GM18499 (cell line): ENCODE results near the gene ARHGAP35.
"Not testable (repeated sequence)": the region's sequence is repeated elsewhere in the genome, so short reads cannot be mapped to it uniquely, and the experiment has no call there.

Source experiments
- ATAC-seq: cut with Tn5 transposase; IDR thresholded peaks from one replicate; pipeline ENCODE4 v1.9.1; 2021; ENCODE audit warnings: moderate number of reproducible peaks; ENCODE audit not compliant: insufficient read depth, unreplicated experiment

Gene ARHGAP35

DNA sequence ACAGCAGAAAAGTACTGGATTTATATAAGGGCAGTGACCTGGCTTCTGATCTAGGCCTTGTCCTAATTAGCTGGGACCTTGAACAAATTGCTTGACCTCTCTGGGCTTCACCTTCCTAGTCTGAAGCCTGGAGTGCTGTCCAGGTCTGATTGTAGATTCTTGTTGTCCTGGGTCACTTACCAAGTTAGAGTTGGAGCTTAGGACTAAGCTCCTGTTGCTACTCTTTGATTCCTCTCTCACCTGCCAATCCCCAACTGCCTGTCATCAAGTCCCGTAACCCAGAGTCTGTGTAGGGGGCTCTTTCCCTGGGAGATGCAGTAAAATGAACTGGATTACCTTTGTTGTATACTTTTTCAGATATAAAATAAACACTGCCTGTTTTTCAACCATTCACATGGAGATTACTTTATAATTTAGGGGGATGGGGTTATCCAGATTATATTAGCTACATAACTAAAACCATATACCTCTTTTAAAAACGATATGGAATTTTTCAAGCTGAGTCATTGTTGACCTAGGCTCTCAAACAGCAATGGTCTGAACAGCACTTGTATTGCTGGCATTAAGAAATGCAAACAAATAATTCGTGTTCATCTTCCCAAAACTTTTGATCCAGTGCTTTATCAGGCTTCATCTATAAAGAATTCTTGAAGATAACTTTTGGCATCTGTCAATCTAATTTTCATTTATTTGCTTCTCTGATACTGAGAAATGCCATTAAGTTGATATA lies 5.8 kb downstream of the ARHGAP35 start:
- ATAC-seq: no peak

DNA sequence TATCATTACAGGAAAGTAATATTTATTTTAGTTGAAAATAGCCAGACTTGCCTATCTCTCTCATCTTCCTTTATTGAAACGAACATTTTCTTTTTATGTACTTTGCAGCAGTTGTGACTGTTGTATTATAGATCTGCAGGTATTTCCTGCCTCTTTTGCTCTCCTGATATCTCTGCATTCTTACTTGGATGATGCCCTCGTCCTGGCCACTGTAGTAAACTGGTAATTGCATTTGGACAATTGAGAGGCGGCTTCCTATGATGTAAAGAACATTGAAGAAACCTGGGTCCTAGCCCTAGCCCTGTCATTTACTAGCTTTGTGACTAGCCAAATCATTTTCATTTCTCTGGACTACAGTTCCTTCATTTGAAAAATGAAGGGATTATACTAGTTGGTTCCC lies 6.4 kb downstream of the ARHGAP35 start:
- no peak for ATAC-seq

DNA sequence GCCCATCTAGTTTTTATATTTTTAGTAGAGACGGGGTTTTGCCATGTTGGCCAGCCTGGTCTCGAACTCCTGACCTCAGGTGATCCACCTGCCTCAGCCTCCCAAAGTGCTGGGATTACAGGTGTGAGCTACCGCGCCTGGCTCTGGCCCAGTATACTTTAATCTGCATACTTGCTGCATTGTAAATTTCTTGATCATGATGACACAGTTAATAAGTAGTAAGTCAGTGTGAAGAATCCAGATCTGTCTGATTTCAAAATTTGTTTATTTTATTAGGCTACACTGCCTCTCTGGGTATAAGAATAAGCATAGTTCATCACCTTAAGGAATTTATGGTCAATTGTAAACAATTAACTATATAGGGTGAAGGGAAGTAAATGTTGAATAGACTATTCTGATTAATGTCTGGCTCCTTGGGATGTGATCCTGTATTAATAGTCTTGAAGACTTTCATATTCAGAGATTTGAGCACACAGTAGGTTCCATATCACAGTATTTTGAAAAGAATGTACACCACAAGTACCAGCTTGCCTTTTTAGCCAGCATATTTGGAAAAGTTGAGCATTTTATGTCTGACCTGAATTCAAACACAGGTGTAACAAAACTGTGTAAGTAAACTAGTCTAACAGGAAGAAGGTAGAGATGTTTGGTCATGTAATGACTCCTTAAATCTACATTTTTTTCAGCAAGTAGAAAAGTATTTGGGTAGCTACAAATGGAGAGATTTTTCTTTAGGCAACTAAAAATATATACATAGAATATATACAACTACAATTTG lies 7.4 kb downstream of the ARHGAP35 start:
- ATAC-seq: no peak

DNA sequence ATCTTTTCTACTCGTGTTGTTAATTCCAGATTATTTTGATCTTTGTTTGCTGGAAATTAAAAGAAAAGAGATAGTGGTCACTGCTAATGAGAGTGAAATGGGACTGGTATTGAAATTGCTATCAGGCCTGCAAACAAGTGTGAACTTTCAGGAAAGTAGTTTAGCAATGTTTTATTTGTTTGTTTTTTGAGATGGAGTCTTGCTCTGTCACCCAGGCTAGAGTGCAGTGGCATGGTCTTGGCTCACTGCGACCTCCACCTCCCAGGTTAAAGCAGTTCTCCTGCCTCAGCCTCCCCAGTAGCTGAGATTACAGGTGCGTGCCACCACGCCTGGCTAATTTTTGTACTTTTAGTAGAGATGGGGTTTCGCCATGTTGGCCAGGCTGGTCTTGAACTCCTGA lies 10.4 kb downstream of the ARHGAP35 start:
- not testable (repeated sequence) for ATAC-seq

DNA sequence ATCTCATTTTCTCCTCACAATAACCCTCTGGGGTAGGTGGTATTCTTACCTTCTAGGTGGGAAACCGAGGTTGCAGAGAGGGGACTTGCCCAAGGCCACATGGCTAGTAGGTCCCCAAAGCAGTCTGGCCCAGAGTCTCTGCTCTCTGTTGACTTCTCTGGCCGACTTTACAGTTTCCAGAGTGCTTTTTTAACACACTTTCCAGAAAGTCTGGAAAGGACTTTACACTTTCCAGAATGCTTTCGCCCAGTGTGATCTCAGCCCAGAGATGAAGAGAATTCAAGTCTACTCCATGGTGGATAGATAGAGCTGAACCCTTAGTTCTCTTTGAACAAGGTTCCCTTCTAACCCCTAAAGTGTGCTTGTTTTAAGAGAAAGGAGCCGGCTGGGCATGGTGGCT lies 12.2 kb downstream of the ARHGAP35 start:
- ATAC-seq: no peak

DNA sequence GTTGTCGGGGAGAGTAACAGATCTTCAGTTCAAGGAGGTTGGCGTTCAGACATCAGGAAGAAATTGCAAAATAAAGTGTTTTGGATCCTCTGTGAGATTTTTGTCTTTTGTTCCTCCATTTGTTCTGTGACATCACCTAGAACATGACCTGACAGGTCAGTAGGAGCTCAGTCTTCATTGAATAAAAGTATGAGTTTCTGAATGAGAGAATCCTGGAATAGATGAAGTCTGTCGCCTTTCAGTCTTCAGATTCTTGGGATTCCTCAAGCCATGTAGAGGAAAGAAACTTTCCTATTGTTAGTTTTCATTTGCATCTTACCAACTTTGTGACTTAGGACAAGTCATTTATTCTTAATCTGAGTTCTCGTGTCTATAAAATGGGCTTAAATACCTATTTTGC lies 14.4 kb downstream of the ARHGAP35 start:
- ATAC-seq: no peak

DNA sequence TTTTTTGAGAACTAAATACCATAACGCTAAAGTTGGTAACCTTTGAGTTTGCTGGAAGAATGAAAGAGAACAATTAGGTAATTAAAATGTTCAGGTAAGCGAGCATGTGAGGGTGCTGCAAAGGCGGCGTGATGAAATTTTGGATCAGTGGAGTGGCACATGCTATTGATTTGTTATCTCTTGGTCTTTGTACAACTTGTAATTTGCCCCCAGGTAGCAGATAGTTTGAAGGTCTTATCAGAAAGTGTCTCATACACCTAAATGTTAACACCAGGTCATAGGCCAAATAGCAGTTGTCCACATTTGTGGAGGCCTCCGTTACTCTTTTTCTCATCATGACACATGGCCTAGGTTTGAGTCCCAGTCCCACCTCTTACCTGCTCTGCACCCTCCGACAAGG lies 14.9 kb downstream of the ARHGAP35 start:
- ATAC-seq: no peak

DNA sequence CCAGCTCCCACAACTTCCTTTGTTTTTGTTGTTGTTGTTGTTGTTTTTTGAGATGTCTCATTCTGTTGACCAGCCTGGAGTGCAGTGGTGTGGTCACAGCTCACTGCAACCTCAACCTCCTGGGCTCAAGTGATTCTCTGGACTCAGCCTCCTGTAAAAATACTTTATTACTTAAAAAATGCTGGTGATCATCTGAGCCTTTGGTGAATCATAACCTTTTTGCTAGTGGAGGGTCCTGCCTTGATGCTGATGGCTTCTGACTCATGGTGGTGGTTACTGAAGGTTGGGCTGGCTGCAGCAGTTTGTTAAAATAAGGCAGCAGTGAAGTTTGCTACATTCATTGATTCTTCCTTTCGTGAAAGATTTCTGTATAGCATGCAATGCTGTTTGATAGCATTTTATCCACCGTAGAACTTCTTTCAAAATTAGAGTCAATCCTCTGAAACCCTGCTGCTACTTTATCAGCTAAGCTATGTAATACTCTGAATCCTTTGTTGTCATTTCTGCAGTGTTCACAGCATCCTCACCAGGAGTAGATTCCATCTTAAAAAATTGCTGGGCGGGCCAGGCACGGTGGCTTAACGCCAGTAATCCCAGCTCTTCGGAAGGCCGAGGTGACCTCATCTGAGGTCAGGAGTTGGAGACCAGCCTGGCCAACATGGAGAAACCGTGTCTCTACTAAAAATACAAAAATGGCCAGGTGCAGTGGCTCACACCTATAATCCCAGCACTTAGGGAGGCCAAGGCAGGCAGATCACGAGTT lies 18.0 kb downstream of the ARHGAP35 start:
- ATAC-seq: no peak

DNA sequence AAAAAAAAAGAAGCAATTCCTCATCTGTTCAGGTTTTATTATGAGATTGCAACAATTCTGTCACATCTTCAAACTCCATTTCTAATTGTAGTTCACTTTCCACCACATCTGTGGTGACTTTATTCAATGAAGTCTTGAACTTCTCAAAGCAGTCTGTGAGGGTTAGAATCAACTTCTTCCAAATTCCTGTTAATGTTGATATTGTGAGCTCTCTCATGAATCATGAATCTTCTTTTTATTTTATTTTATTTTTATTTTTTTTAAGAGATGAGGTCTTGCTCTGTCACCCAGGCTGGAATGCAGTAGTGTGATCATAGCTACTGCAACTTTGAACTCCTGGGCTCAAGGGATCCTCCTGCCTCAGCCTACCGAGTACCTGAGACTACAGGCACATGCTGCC lies 19.6 kb downstream of the ARHGAP35 start:
- ATAC-seq: no peak

DNA sequence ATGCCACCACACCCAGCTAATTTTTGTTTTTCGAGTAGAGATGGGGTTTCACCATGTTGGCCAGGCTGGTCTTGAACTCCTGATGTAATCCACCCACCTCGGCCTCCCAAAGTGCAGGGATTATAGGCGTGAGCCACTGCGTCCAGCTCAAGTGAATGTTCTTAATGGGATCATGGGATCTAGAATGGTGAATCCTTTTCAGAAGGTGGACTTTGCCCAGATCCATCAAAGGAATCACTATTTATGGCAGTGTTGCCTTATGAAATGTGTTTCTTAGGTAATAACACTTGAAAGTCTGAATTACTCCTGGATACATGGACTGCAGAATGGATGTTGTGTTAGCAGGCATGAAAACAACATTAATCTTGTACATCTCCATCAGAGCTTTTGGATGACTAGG lies 20.3 kb downstream of the ARHGAP35 start:
- no peak for ATAC-seq

DNA sequence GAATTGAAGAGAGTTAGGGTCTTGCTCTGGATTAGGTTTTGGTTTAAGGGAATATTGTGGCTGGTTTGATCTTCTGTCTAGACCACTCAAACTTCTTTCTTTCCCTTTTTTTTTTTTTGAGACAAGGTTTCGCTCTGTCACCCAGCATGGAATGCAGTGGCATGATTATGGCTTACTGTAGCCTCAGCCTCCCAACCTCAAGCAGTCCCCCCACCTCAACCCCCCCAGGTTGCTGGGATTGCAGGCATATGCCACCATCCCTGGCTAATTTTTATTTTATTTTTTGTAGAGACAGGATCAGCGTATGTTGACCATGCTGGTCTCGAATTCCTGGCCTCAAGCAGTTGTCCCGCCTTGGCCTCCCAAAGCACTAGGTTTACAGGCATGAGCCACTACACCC lies 21.2 kb downstream of the ARHGAP35 start:
- ATAC-seq: no peak

DNA sequence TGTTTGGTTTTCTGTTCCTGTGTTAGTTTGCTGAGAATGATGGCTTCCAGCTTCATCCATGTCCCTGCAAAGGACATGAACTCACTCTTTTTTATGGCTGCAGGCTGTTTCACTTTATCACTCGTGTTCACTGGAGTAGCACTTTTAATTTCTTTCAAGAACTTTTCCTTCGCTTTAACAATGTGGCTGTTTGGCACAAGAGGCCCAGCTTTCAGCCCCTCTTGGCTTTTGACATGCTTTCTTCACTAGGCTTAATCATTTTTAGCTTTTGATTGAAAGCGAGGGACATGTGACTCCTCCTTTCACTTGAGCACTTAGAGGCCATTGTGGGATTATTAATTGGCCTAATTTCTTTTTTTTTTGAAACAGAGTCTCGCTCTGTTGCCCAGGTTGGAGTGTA lies 22.0 kb downstream of the ARHGAP35 start:
- not testable (repeated sequence) for ATAC-seq

DNA sequence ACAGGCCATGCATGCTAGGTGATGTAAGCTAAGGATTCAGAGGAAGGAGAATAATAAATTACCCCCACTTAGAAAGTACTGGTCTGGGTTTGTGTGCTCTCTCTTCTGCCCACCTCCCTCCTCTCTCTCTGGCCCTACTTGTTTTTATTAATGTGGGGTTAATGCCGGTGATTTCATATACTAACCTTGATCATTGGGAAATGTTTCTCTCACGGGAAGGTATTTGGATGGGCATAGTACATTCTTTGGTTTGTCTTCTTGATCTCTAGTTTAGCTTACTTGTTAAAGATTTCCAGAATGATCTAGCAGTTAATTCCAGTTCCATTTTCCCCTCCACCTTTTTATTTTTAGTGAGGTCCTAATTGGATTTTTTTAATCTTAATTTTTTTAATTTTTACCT lies 24.6 kb downstream of the ARHGAP35 start:
- ATAC-seq: no peak

DNA sequence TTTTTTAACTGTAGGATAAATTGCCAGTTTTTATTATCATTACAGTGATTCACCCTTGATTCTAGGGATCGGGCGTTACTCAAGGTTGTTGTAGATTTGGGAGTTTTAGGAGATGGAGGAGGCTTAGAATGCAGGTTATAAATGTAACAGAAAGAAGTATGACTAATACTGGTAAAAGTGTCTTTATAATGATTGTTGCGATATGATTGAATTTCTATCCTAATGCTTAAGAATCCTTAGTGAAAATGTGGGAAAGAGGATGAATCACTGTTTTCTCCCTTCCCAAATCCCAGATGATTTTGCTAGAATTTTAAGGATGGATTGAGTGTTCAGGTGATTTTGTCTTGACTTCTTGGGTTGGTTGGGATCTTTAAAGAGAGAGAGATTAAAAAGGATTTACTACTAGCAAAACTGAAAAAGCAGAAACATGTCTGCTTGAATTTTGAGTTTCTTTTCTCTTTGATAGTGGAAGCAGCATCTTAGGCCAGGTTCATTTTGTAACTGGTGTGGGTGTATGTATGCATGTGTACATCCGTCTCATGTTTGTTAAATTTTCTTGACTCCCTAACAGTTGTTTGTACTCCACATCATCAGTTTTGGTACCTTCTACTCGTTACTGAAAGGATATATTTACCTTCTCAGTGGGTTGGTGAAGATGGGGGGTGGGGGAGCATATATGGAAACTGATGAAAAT lies 25.9 kb downstream of the ARHGAP35 start:
- no peak for ATAC-seq

DNA sequence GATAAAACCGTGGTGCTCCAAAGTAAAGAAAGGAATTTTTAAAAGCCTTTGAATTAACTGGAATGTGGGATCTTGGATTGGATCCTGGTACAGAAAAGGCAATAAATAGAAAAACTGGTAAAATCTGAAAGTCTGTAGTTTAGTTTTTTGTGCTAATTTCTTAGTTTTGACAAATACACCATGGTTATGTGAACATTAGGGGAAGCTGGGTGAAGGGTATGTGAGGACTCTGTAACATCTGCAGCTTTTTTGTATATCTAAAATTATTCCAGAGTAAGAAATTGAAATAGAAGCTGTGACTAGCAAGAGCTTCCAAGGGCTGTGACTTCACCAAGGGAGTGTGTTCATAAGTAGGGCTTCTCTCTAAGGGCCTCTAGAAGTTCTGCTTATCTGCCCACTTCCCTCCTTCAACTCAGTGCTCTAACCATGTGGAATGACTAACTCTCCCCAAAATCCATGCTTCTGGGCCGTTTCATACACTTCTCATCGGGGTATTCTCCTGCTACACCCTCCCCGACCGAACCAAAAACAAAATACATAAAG lies 26.5 kb downstream of the ARHGAP35 start:
- no peak for ATAC-seq

DNA sequence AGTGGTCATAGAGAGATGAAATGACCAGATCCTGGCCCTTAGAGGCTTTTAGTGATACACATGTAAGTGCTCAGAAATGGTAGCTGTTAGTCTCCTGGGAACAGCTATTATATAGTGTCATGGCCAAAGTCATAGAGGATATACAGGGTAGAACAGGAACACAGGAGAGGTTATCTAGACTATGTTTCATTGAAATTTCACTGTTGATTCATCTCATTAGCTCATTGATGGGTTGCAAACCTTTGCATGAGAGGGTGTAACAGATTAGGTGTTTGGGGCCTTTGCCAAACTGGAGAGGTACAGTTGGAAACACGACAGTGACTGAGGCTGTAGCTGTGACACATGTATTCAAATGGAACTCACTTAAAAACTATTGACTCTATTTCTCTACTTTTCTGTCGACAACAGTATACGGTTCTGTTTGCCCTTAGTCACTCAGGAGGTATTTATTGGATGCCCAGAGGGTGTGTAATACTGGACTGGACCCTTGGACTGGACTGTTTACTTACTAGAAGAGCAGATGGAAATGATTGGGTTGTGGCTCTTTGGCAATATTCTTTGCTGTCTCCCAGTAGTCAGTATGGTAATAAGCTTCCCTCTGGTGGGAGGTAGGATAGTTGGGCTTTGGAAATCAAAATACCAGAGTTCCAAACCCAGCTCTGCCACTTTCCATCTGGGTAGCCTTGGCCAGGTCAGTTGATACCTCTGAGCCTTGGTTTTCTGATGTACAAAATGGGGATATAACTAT lies 29.8 kb downstream of the ARHGAP35 start:
- no peak for ATAC-seq

DNA sequence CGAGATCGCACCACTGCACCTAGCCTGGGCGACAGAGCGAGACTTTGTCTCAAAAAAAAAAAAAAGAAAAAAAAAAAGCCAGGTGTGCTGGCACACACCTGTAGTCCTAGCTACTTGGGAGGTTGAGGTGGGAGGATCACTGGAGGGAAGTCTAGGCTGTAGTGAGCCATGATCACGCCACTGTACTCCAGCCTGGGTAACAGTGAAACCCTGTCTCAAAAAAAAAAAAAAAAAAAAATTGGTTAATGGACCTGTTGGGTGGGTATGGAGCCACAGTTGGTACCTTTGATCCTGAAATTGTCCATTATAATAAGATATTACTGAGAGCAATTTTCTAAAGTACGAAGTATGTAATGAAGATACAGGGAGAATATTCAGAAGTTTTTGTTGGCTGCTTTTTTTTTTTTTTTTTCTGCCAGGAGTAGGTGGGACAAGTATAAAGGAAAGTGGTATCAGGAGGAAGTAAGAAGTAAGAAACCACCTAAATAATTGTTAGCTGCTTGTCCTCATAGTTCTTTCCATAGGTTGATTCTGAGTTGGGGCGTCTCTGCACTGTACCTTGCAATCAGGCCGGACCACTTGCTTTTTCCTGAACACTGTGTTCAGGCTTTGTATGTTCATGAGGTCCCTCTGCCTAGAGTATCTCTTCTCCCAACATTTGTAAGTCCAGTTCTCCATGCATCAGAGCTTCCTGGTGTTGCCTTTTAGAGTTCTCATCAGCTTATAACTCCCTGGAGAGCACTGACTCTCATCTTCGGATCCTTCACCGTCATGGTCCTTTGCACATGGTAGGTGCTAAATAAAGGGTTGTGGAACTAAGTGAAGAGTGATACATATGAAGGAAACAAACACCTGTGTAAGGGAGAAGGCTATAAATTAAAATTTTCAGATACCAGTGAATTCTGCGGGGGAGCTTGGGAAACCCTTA lies 31.7 kb downstream of the ARHGAP35 start:
- ATAC-seq: no peak

DNA sequence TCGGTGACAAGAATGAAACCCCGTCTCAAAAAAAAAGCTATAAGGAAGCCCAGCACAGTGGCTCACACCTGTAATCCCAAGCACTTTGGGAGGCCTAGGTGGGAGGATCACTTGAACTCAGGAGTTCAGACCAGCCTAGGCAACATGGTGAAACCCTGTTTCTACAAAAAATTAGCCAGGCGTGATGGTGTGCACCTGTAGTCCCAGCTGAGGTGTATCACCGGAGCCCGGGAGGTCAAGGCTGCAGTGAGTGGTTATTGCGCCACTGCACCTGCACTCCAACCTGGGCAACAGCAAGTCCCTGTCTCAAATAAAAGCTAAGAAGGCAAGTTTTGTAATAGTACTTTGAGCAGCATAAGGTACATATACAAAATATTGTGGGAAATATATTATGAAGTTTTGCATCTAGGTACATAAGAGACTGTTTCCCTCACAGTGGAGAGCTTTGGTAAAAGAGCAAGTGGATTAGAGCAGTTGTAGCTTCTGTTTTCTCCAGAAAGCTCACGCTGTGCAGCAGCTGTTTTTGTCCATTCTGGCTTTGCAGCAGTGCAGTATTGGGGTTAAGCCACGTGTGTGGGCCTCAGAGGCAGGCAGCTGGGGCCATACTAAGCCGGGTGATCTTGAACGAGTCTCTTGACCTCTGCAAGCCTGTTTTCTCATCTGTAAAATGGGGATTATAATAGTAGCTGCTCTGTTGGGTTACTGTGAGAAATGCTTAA lies 35.4 kb downstream of the ARHGAP35 start:
- no peak for ATAC-seq
